GM12878 (cell line): Measurements from ENCODE around the gene MAP4K1. TPM values are rescaled to one million over a fixed set of nuclear protein-coding genes. Genes with fewer than 3 reads are reported as not detected.

ENCODE experiments used
- ATAC-seq: fragments of 200-7000 bp; cut with Tn5 transposase; 3 replicates; pipeline ENCODE4 v1.9.1; 2020; ENCODE audit warnings: mild to moderate bottlenecking, moderate library complexity
- BruUV-seq: library from RNA; stranded (reverse); fragments of 400-500 nt; replicated peaks from 2 replicates; lab custom pipeline; 2021; lab: Mats Ljungman, UMichigan
- CTCF ChIA-PET: fragments of 300-600 bp; sonication (Branson Sonifier 250); formaldehyde crosslinking; extraction: SDS; loops from one replicate; lab custom pipeline; 2021; ENCODE audit warnings: inconsistent platforms; lab: Yijun Ruan, JAX
- POLR2A ChIA-PET: fragments of 350-600 bp; formaldehyde crosslinking; extraction: SDS; loops from one replicate; lab custom pipeline; 2021; ENCODE audit warnings: inconsistent platforms; lab: Charles Lee
- RAD21 ChIA-PET: fragments of 300-600 bp; sonication (Branson Sonifier 250); formaldehyde crosslinking; loops from one replicate; lab custom pipeline; 2023; ENCODE audit warnings: antibody characterized with exemption; ENCODE audit not compliant: unreplicated experiment; lab: Charles Lee
- SMC1A ChIA-PET: fragments of 300-600 bp; sonication (Branson Sonifier 250); formaldehyde crosslinking; loops from one replicate; lab custom pipeline; 2023; ENCODE audit not compliant: unreplicated experiment, uncharacterized antibody; lab: Charles Lee
- DNase-seq: peaks from one replicate; pipeline ENCODE4 v3.0.0-alpha.2; 2011; ENCODE audit warnings: low read depth, low spot score
- FAIRE-seq: peaks from 3 replicates; lab custom pipeline; 2011; peaks lifted over from hg19 to GRCh38; lab: Jason Lieb, UNC
- H2AFZ ChIP-seq: 2 replicates; pipeline ENCODE4 v1.6.0; 2011; ENCODE audit warnings: low read depth, low read length, control low read depth; ENCODE audit not compliant: control insufficient read depth
- H3K27ac ChIP-seq: 2 replicates; pipeline ENCODE4 v1.5.1; 2011; ENCODE audit warnings: control low read depth; ENCODE audit not compliant: control insufficient read depth, insufficient read depth
- H3K27me3 ChIP-seq, 2 experiments: replicated peaks in 1 of 2; 2 replicates each; pipeline versions ENCODE4 v1.6.0 to v1.6.1; 2011; ENCODE audit warnings: low read length in 1 of 2; ENCODE audit not compliant: control insufficient read depth in 2 of 2, insufficient read depth in 2 of 2
- H3K36me3 ChIP-seq, 2 experiments: 2 replicates each; pipeline ENCODE4 v1.5.1; 2011; ENCODE audit warnings: low read length in 1 of 2; ENCODE audit not compliant: control insufficient read depth in 2 of 2, insufficient read depth in 2 of 2
- H3K4me1 ChIP-seq: 2 replicates; pipeline ENCODE4 v1.6.1; 2011; ENCODE audit warnings: mild to moderate bottlenecking, low read length, moderate library complexity, mixed read lengths; ENCODE audit not compliant: control insufficient read depth, insufficient read depth
- H3K4me2 ChIP-seq: 2 replicates; pipeline ENCODE4 v1.6.0; 2011; ENCODE audit warnings: control low read depth; ENCODE audit not compliant: control insufficient read depth, insufficient read depth
- H3K4me3 ChIP-seq: fragments of 200-600 bp; sonication (generic); 2 replicates; pipeline ENCODE4 v1.5.1; 2016
- H3K79me2 ChIP-seq: 2 replicates; pipeline ENCODE4 v1.6.0; 2011; ENCODE audit warnings: low read length; ENCODE audit not compliant: control insufficient read depth, insufficient read depth
- H3K9ac ChIP-seq: 2 replicates; pipeline ENCODE4 v1.8.0; 2011; ENCODE audit warnings: low read length, control low read depth, mixed read lengths; ENCODE audit not compliant: control insufficient read depth, insufficient read depth
- H3K9me3 ChIP-seq: replicated peaks from 3 replicates; pipeline ENCODE4 v1.5.1; 2011; ENCODE audit warnings: mild to moderate bottlenecking, low read length; ENCODE audit not compliant: control insufficient read depth, insufficient read depth
- H4K20me1 ChIP-seq: 2 replicates; pipeline ENCODE4 v1.6.0; 2011; ENCODE audit not compliant: control insufficient read depth, insufficient read depth
- ATF2 ChIP-seq: IDR thresholded peaks from 2 replicates; pipeline ENCODE4 v1.6.1; 2012; ENCODE audit warnings: low read length, inconsistent platforms
- CUX1 ChIP-seq: IDR thresholded peaks from 2 replicates; pipeline ENCODE4 v1.6.1; 2012; ENCODE audit warnings: improper control_type of control experiment, low read depth, low read length; ENCODE audit not compliant: insufficient replicate concordance
- EP300 ChIP-seq, 2 experiments: fragments of 150-350 bp in 1 of 2; IDR thresholded peaks; 2 replicates each; pipeline ENCODE4 v1.6.1; 2011 to 2012; ENCODE audit warnings: low read depth in 2 of 2, low read length in 2 of 2, borderline replicate concordance in 1 of 2, improper control_type of control experiment in 1 of 2, inconsistent platforms in 1 of 2; ENCODE audit not compliant: control insufficient read depth in 1 of 2
- MEF2B ChIP-seq: fragments of 450-650 bp; IDR thresholded peaks from 2 replicates; pipeline ENCODE4 v1.6.1; 2018; ENCODE audit warnings: mild to moderate bottlenecking, moderate library complexity; ENCODE audit not compliant: partially characterized antibody, poor library complexity, severe bottlenecking
- SMARCA5 ChIP-seq: fragments of 450-650 bp; IDR thresholded peaks from 2 replicates; pipeline ENCODE4 v1.6.1; 2017; ENCODE audit warnings: mild to moderate bottlenecking
- SREBF1 ChIP-seq: IDR thresholded peaks from 2 replicates; pipeline ENCODE4 v1.6.1; 2012; ENCODE audit warnings: mild to moderate bottlenecking, low read length
- STAT1 ChIP-seq: fragments of 450-650 bp; conservative IDR thresholded peaks from 2 replicates; pipeline ENCODE4 v1.6.1; 2014; ENCODE audit warnings: antibody characterized with exemption, mild to moderate bottlenecking
- ZNF217 ChIP-seq: fragments of 450-650 bp; IDR thresholded peaks from 2 replicates; pipeline ENCODE4 v1.6.1; 2017; ENCODE audit warnings: antibody characterized with exemption, mild to moderate bottlenecking
- WGBS: methylation state at CpG from one replicate; pipeline ENCODE4 v1.1.6; 2016; ENCODE audit warnings: low lambda C conversion rate; ENCODE audit not compliant: insufficient replicate concordance, insufficient coverage; ENCODE audit errors: missing lambda C conversion rate; 5-methylcytosine and 5-hydroxymethylcytosine counted together
- in situ Hi-C: fragments of 300-500 bp; cut with MboI; formaldehyde crosslinking; loops from 9 replicates; pipeline ENCODE4 v1.14.3; 2018; ENCODE audit warnings: mixed read lengths
- intact Hi-C: fragments of 100-400 bp; cut with micrococcal nuclease; formaldehyde crosslinking; loops from one replicate; pipeline ENCODE4 v1.14.2; 2022; ENCODE audit not compliant: unreplicated experiment
- polyA plus RNA-seq, 11 experiments: library from polyadenylated mRNA; depleted of rRNA in 4 of 11; unstranded in 6 of 11; stranded (reverse) in 5 of 11; fragments of >200 nt; fragmentation: Nextera tagmentation in 4 of 11; fragmentation: Illumina TruSeq in 1 of 11; extraction: Ambion mirVana in 4 of 11; extraction: Trizol in 1 of 11; gene quantifications; 1 replicate in 1 of 11; 2 replicates in 10 of 11; pipeline versions ENCODE4 v1.2.1 to v1.2.3, GENCODE V29; 2011 to 2016; ENCODE audit warnings: inconsistent platforms in 2 of 11, missing spikeins in 2 of 11, low read depth in 1 of 11
- total RNA-seq, 4 experiments: library from RNA; depleted of rRNA in 3 of 4; stranded (reverse); fragments of >200 nt in 3 of 4; fragmentation: Illumina TruSeq in 1 of 4; extraction: Trizol in 1 of 4; gene quantifications; 2 replicates each; pipeline versions ENCODE4 v1.2.1 to v1.2.3, GENCODE V29; 2013 to 2021
- TF ChIP-seq, protein P1 (sequence below): IDR thresholded peaks from 2 replicates; pipeline ENCODE4 v1.6.1; 2011; ENCODE audit warnings: borderline replicate concordance, low read depth, mild to moderate bottlenecking, moderate library complexity, low read length; ENCODE audit not compliant: insufficient read depth, poor library complexity, severe bottlenecking
- TF ChIP-seq, protein P2 (sequence below): fragments of 450-650 bp; IDR thresholded peaks from 2 replicates; pipeline ENCODE4 v1.6.1; 2016; ENCODE audit warnings: mild to moderate bottlenecking

Gene MAP4K1
- total and polyA plus RNA-seq, 10 of the 15 experiments (the other 5 are each of a cell fraction or from before 2014, with no cell fraction given) = 39.2 to 306 (median 140) TPM

DNA sequence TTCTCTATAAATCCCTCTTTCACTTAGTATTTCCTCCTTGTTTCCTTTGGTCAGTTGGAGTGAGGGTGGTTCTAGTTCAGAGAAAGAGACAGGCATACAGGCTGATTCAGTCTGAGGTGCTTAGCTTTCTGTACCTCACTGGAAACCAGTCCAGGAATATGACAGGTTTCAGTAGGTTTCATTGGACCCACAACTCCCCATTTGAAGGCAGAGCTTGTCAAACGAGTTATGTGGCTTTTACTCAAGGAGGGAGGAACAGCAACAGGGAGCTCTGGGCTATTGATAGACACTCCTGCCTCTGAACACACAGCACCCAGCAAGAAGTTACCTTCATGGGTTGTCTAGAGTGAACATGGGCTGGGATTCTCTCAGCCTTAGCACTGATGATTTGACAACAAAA is 44.2 kb upstream of the MAP4K1 start:
- H3K4me1 ChIP-seq = peaks cover 36% of the 10 kb centered on the region
- BruUV-seq = no TSS peak
- no peak for TF ChIP-seq SMARCA5
- TF ChIP-seq CUX1 = no peak
- no peak for TF ChIP-seq STAT1
- TF ChIP-seq ZNF217 = no peak
- TF ChIP-seq, protein P1, sequence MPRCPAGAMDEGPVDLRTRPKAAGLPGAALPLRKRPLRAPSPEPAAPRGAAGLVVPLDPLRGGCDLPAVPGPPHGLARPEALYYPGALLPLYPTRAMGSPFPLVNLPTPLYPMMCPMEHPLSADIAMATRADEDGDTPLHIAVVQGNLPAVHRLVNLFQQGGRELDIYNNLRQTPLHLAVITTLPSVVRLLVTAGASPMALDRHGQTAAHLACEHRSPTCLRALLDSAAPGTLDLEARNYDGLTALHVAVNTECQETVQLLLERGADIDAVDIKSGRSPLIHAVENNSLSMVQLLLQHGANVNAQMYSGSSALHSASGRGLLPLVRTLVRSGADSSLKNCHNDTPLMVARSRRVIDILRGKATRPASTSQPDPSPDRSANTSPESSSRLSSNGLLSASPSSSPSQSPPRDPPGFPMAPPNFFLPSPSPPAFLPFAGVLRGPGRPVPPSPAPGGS = no peak
- TF ChIP-seq, protein P2, sequence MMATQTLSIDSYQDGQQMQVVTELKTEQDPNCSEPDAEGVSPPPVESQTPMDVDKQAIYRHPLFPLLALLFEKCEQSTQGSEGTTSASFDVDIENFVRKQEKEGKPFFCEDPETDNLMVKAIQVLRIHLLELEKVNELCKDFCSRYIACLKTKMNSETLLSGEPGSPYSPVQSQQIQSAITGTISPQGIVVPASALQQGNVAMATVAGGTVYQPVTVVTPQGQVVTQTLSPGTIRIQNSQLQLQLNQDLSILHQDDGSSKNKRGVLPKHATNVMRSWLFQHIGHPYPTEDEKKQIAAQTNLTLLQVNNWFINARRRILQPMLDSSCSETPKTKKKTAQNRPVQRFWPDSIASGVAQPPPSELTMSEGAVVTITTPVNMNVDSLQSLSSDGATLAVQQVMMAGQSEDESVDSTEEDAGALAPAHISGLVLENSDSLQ = no peak
- TF ChIP-seq MEF2B = no peak
- TF ChIP-seq SREBF1 = no peak
- TF ChIP-seq EP300 (IDR thresholded peaks at IDR 0.05; ENCODE audit: borderline replicate concordance in 1 of 2, control insufficient read depth in 1 of 2, low read depth in 2 of 2, low read length in 2 of 2) = no peak
- TF ChIP-seq ATF2 = no peak

More for the DNA sequence above, 44.2 kb upstream of the MAP4K1 start:
- in situ Hi-C loops (no loop called here), intact Hi-C loops (no loop called here)
- no peak overlapping the region for H3K9ac ChIP-seq
- H3K27me3 ChIP-seq = no peaks in the 10 kb centered on the region
- ChIA-PET RAD21 (interaction anchor here (1.1 kb wide), 1 partner anchor 14 kb away, joined by 5 read pairs; the partner anchor contains the start of gene ACTN4), POLR2A (interaction anchor here (0.5 to 0.6 kb wide), 2 partner anchors 19 to 238 kb away, joined by 4 read pairs; no protein-coding TSS in a partner anchor), SMC1A (interaction anchor here (1.0 to 1.5 kb wide), 5 partner anchors 13 to 24 kb away, joined by 3 to 5 read pairs (median 4); partner anchors contain the start of gene ACTN4), CTCF (interaction anchor here (1.0 to 1.9 kb wide), 2 partner anchors 25 to 27 kb away, joined by 4 read pairs; no protein-coding TSS in a partner anchor)
- WGBS = 0% methylated on average over 1 of the region's 1 CpG
- ATAC-seq (no peak), FAIRE-seq (no peak), DNase-seq (no peak)
- H3K9me3 ChIP-seq = no peaks in the 10 kb centered on the region
- no peak overlapping the region for H3K27ac ChIP-seq
- H2AFZ ChIP-seq = no peak overlapping the region
- no peak overlapping the region for H3K4me2 ChIP-seq
- no peaks in the 10 kb centered on the region; the same call in 1 of the 2 replicates for H4K20me1 ChIP-seq
- no peak overlapping the region for H3K4me3 ChIP-seq
- peaks cover 80% of the 10 kb centered on the region for H3K79me2 ChIP-seq
- H3K36me3 ChIP-seq = peaks cover 5 to 10% of the 10 kb centered on the region in 2 experiments; a peak in 2 of 4 replicates
